ENCODE results near the gene GPR142.

GPR142 gene

DNA sequence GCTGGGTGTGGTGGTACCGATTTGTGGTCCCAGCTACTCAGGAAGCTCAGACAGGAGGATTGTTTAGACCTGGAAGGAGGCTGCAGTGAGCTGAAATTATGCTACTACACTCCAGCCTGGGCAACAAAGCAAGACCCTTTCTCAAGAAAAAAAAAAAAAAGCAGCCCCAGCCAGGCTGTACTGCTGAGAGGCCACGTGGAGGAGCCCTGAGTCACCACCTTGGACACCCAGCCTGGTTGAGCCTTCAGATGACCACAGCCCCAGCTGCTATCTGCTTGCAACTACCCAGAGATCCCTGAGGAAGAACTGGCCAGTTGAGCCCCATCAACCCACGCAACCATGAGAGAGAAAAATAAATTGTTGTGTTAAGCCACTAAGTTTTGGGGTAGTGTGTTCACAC is 41.0 kb downstream of the GPR142 start:
- DNase-seq (ENCODE audit: low read depth, low spot score): no peak
- TF ChIP-seq, protein P1, sequence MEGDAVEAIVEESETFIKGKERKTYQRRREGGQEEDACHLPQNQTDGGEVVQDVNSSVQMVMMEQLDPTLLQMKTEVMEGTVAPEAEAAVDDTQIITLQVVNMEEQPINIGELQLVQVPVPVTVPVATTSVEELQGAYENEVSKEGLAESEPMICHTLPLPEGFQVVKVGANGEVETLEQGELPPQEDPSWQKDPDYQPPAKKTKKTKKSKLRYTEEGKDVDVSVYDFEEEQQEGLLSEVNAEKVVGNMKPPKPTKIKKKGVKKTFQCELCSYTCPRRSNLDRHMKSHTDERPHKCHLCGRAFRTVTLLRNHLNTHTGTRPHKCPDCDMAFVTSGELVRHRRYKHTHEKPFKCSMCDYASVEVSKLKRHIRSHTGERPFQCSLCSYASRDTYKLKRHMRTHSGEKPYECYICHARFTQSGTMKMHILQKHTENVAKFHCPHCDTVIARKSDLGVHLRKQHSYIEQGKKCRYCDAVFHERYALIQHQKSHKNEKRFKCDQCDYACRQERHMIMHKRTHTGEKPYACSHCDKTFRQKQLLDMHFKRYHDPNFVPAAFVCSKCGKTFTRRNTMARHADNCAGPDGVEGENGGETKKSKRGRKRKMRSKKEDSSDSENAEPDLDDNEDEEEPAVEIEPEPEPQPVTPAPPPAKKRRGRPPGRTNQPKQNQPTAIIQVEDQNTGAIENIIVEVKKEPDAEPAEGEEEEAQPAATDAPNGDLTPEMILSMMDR (IDR thresholded peaks at IDR 0.05; ENCODE audit: low read depth, low read length): no peak
- in situ Hi-C loops (cut with HindIII; ENCODE audit: low sequenced_read_pairs): no loop called here

DNA sequence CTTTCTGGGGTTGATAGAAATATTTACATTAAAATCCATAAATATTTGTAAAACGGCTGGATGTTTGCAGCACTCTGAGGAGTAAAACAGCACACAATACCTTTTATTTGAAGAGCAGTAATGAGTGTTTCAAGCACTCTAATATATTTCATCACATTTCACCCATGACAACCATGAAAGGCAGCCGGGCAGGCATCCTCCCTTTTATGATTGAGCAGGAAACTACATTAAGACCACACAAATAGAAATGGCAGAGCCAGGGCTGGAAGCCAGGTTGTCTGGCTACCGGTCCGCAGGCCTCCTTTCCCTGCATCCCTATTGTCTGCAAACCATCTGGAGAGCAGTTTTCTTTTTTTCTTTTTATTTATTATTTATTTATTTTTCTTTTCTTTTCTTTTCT is 41.5 kb downstream of the GPR142 start:
- no peak overlapping the region for H3K4me3 ChIP-seq (ENCODE audit: low read depth, low read length)
- TF ChIP-seq, protein P1 (IDR thresholded peaks at IDR 0.05; ENCODE audit: low read depth, low read length): no peak
- no peak for DNase-seq (ENCODE audit: low read depth, low spot score)
- in situ Hi-C loops (cut with HindIII; ENCODE audit: low sequenced_read_pairs): no loop called here

More for the DNA sequence above, 41.0 kb downstream of the GPR142 start:
- no peak overlapping the region for H3K4me3 ChIP-seq (ENCODE audit: low read depth, low read length)

DNA sequence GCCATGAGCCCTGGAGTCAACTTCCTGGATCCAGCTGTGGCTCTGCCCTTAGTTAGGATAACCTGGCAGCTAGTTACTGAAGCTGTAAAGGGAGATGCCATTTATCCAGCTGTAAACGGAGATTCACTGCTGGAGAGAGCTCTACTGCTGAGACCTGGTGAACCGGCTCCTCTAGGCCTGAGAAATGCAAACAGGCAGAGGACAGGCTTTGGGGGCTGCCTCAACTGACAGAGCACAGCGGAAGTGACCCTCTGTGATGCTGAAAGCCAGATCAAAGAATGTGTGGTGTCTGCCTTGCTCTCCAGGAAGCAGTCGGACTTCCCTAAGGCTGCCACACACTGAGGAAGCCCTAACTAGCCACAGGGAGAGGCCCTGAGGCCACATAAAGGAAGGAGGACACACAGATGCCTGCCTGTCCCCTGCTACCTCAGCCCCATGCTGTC is 42.7 kb downstream of the GPR142 start:
- no peak for DNase-seq (ENCODE audit: low read depth, low spot score)
- TF ChIP-seq, protein P1 (IDR thresholded peaks at IDR 0.05; ENCODE audit: low read depth, low read length): no peak
- H3K4me3 ChIP-seq (ENCODE audit: low read depth, low read length): no peak overlapping the region
- in situ Hi-C loops (cut with HindIII; ENCODE audit: low sequenced_read_pairs): no loop called here

DNA sequence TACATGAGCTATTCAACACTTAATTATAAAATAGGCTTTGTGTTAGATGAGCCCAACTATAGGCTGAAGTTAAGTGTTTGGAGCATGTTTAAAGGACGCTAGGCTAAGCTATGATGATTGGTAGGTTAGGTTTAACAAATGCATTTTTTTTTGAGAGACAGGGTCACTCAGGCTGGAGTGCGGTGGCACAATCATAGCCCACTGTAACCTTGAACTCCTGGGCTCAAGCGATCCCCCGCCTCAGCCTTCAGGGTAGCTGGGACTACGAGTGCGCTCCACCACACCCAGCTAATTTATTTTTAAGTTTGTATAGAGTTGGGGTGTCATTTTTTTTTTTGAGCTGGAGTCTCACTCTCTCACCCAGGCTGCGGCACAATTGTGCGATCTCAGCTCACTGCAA is 45.3 kb downstream of the GPR142 start:
- in situ Hi-C loops (cut with HindIII; ENCODE audit: low sequenced_read_pairs): no loop called here
- TF ChIP-seq, protein P1 (IDR thresholded peaks at IDR 0.05; ENCODE audit: low read depth, low read length): no peak
- H3K4me3 ChIP-seq (ENCODE audit: low read depth, low read length): no peak overlapping the region

DNA sequence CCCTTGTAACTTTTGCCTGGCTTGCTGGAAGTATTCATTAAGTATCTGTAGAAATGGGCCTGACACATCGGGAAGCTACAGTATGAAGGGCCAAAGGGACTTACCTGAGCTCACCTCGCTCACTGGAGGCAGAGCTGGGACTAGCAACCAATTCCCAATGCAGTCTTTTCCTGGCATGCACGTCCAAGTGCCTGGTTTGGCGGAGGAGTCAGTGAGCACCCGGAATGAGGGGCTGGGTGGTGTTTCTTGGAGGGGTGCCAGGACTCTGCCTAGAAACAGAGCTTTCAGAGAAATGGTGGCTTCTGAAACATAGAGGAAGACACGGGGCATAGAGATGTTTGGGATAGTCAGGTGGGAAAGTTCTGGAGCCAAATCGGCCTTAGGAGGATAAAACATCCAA is 46.2 kb downstream of the GPR142 start:
- DNase-seq (ENCODE audit: low read depth, low spot score): no peak
- TF ChIP-seq, protein P1 (IDR thresholded peaks at IDR 0.05; ENCODE audit: low read depth, low read length): no peak
- in situ Hi-C loops (cut with HindIII; ENCODE audit: low sequenced_read_pairs): no loop called here
- no peak overlapping the region for H3K4me3 ChIP-seq (ENCODE audit: low read depth, low read length)

More for the DNA sequence above, 45.3 kb downstream of the GPR142 start:
- DNase-seq (ENCODE audit: low read depth, low spot score): no peak

DNA sequence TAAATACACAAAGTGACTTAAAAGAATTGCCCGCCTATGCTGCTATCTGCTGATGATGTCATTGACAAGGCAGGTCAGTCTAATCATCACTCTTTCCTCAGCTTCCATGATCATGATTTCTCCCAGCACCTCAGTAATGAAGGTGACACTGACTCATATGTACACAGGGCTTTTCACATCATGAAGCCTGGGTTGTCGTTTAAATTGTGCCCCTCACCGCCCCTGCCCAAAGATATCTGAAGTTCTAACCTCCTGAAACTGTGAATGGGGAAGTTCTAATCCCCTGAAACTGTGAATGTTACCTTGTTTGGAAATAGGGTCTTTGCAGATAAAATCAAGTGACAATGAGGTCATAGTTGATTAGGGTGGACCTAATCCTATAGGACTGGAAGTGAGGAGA is 47.2 kb downstream of the GPR142 start:
- H3K4me3 ChIP-seq (ENCODE audit: low read depth, low read length): no peak overlapping the region
- no peak for DNase-seq (ENCODE audit: low read depth, low spot score)
- TF ChIP-seq, protein P1 (IDR thresholded peaks at IDR 0.05; ENCODE audit: low read depth, low read length): no peak
- in situ Hi-C loops (cut with HindIII; ENCODE audit: low sequenced_read_pairs): no loop called here

Measured in astrocyte of the spinal cord (primary cell).